GM18909 (cell line): ENCODE data around the gene TMEM94.
"Not testable (repeated sequence)": the region's sequence is repeated elsewhere in the genome, so short reads cannot be mapped to it uniquely, and the experiment has no call there.

ENCODE experiments used
- ATAC-seq: cut with Tn5 transposase; IDR thresholded peaks from one replicate; pipeline ENCODE4 v1.9.1; 2021; ENCODE audit warnings: mild to moderate bottlenecking; ENCODE audit not compliant: unreplicated experiment, poor library complexity

The TMEM94 gene

GRCh38 chr17:75475144-75475835 is 18.9 kb downstream of the TMEM94 start:
- no peak for ATAC-seq

GRCh38 chr17:75475851-75476250 is 19.4 kb downstream of the TMEM94 start:
- ATAC-seq, result no peak

- no peak for ATAC-seq
Observed at GRCh38 chr17:75476271-75476671, 19.8 kb downstream of the TMEM94 start.

- ATAC-seq, result no peak
Observed at GRCh38 chr17:75476752-75477489, 20.5 kb downstream of the TMEM94 start.

GRCh38 chr17:75477490-75477862 is 21.0 kb downstream of the TMEM94 start:
- ATAC-seq, result not testable (repeated sequence)

GRCh38 chr17:75478508-75478907 is 22.1 kb downstream of the TMEM94 start:
- no peak for ATAC-seq

GRCh38 chr17:75480281-75480680 is 23.8 kb downstream of the TMEM94 start:
- no peak for ATAC-seq

- ATAC-seq, result no peak
Observed at GRCh38 chr17:75481194-75482068, 25.0 kb downstream of the TMEM94 start.

GRCh38 chr17:75482098-75482942 is 25.9 kb downstream of the TMEM94 start:
- ATAC-seq, result no peak

GRCh38 chr17:75485688-75486087 is 29.3 kb downstream of the TMEM94 start:
- no peak for ATAC-seq

- ATAC-seq, result no peak
Observed at GRCh38 chr17:75486151-75486550, 29.7 kb downstream of the TMEM94 start.

- ATAC-seq, result no peak
Observed at GRCh38 chr17:75486951-75487350, 30.5 kb downstream of the TMEM94 start.

GRCh38 chr17:75487351-75488070 is 31.1 kb downstream of the TMEM94 start:
- ATAC-seq, result no peak

- ATAC-seq, result no peak
Observed at GRCh38 chr17:75488693-75489510, 32.5 kb downstream of the TMEM94 start.

GRCh38 chr17:75489511-75489955 is 33.1 kb downstream of the TMEM94 start:
- no peak for ATAC-seq

GRCh38 chr17:75490173-75490743 is 33.8 kb downstream of the TMEM94 start:
- no peak for ATAC-seq

- no peak for ATAC-seq
Observed at GRCh38 chr17:75490953-75491649, 34.7 kb downstream of the TMEM94 start.

GRCh38 chr17:75491680-75492079 is 35.2 kb downstream of the TMEM94 start:
- ATAC-seq, result no peak
